Naive thymus-derived CD8-positive, alpha-beta T cell (primary cell): ENCODE measurements around the gene DGKG. TPM values are rescaled to one million over a fixed set of nuclear protein-coding genes. Genes with fewer than 3 reads are reported as not detected.
A peak's percentile ranks its signal among the peaks of the same experiment; 100 is the strongest.

Experiments
- ATAC-seq, 2 donors: fragments of 150-1000 bp; cut with Tn5 transposase in 1 of 2; sonication (Bioruptor Pico), chemical (Tn5 transposase) in 1 of 2; 1 replicate in 1 of 2; 2 replicates in 1 of 2; pipeline ENCODE4 v1.10.0; 2021; ENCODE audit warnings: mild to moderate bottlenecking in 2 of 2, moderate library complexity in 2 of 2
- POLR2A ChIA-PET: fragments of 350-600 bp; sonication (Branson Sonifier 250); formaldehyde crosslinking; loops from one replicate; lab custom pipeline; 2021; ENCODE audit warnings: antibody characterized with exemption; lab: Charles Lee
- DNase-seq, 10 donors: peaks; one replicate each; pipeline versions ENCODE4 v3.0.0 to v3.0.0-alpha.2; 2020 to 2022
- H3K27ac Mint-ChIP-seq, 10 donors: one replicate each; pipeline ENCODE4 v1.8.0; 2020 to 2022; ENCODE audit warnings: mild to moderate bottlenecking in 10 of 10, mixed read lengths in 10 of 10, moderate library complexity in 4 of 10, inconsistent platforms in 1 of 10
- H3K27me3 Mint-ChIP-seq, 5 donors: one replicate each; pipeline ENCODE4 v1.8.0; 2021 to 2022; ENCODE audit warnings: mixed read lengths in 5 of 5
- H3K36me3 Mint-ChIP-seq, 3 donors: one replicate each; pipeline ENCODE4 v1.8.0; 2020 to 2022; ENCODE audit warnings: mixed read lengths in 3 of 3, mild to moderate bottlenecking in 2 of 3, inconsistent platforms in 1 of 3
- H3K4me1 Mint-ChIP-seq, 4 donors: one replicate each; pipeline ENCODE4 v1.8.0; 2021 to 2022; ENCODE audit warnings: mixed read lengths in 4 of 4
- H3K4me3 Mint-ChIP-seq, 10 donors: one replicate each; pipeline ENCODE4 v1.8.0; 2020 to 2022; ENCODE audit warnings: mild to moderate bottlenecking in 10 of 10, mixed read lengths in 10 of 10, moderate library complexity in 6 of 10, inconsistent platforms in 1 of 10
- H3K9me3 Mint-ChIP-seq, 9 donors: one replicate each; pipeline ENCODE4 v1.8.0; 2020 to 2022; ENCODE audit warnings: mixed read lengths in 9 of 9, mild to moderate bottlenecking in 3 of 9, inconsistent platforms in 1 of 9, moderate library complexity in 1 of 9
- polyA plus RNA-seq, 3 donors: library from polyadenylated mRNA; unstranded; fragments of 300-500 nt; fragmentation: Illumina TruSeq; gene quantifications; one replicate each; pipeline ENCODE4 v1.2.3, GENCODE V29; 2021
- total RNA-seq, 8 experiments: library from RNA in 2 of 8; stranded (reverse) in 2 of 8; gene quantifications; one replicate each; pipeline ENCODE4 v1.2.3 and lab custom pipeline; 2021 to 2026

DGKG gene
- total and polyA plus RNA-seq, 5 experiments from 2014 or later = 0.11 to 1.5 TPM; not detected in 3

GRCh38 chr3:186382217-186382885 lies 20.3 kb upstream of the DGKG start:
- DNase-seq = no peak
- Mint-ChIP-seq H3K27me3 (peaks cover 2 to 12% (median 6%) of the 10 kb centered on the region in 5 donors), H3K36me3 (peaks cover 0 to 4% (median 0%) of the 10 kb centered on the region in 3 donors), H3K27ac (no peak overlapping the region), H3K9me3 (peaks cover 0 to 12% (median 3%) of the 10 kb centered on the region in 9 donors), H3K4me3 (no peak overlapping the region), H3K4me1 (no peaks in the 10 kb centered on the region)
- POLR2A ChIA-PET = no interaction called here
- no peak for ATAC-seq

GRCh38 chr3:186381424-186382216 lies 19.6 kb upstream of the DGKG start:
- peaks cover 0 to 4% (median 0%) of the 10 kb centered on the region in 3 donors for H3K36me3 Mint-ChIP-seq
- H3K9me3 Mint-ChIP-seq = peaks cover 0 to 12% (median 3%) of the 10 kb centered on the region in 9 donors
- H3K4me3 Mint-ChIP-seq = no peak overlapping the region
- POLR2A ChIA-PET = no interaction called here
- ATAC-seq (no peak), DNase-seq (no peak)
- no peak overlapping the region for H3K27ac Mint-ChIP-seq
- no peaks in the 10 kb centered on the region for H3K4me1 Mint-ChIP-seq
- H3K27me3 Mint-ChIP-seq = peaks cover 4 to 12% (median 6%) of the 10 kb centered on the region in 5 donors

GRCh38 chr3:186380622-186381380 lies 18.8 kb upstream of the DGKG start:
- Mint-ChIP-seq H3K9me3 (peaks cover 0 to 12% (median 3%) of the 10 kb centered on the region in 9 donors), H3K36me3 (peaks cover 0 to 4% (median 0%) of the 10 kb centered on the region in 3 donors), H3K4me3 (no peak overlapping the region), H3K27me3 (peaks cover 4 to 20% (median 9%) of the 10 kb centered on the region in 5 donors), H3K27ac (no peak overlapping the region), H3K4me1 (no peaks in the 10 kb centered on the region)
- no peak for DNase-seq
- ATAC-seq = no peak
- POLR2A ChIA-PET = no interaction called here

- Mint-ChIP-seq H3K4me3 (no peak overlapping the region), H3K4me1 (peaks cover 0 to 3% (median 0%) of the 10 kb centered on the region in 4 donors), H3K9me3 (peaks cover 0 to 12% (median 3%) of the 10 kb centered on the region in 9 donors), H3K27me3 (peaks cover 13 to 42% (median 20%) of the 10 kb centered on the region in 5 donors), H3K27ac (no peak overlapping the region), H3K36me3 (peaks cover 0 to 4% (median 0%) of the 10 kb centered on the region in 3 donors)
- ATAC-seq (no peak), DNase-seq (no peak)
- POLR2A ChIA-PET = no interaction called here
Measured at GRCh38 chr3:186375443-186375842, 13.4 kb upstream of the DGKG start.

- Mint-ChIP-seq H3K27me3 (peaks cover 13 to 42% (median 21%) of the 10 kb centered on the region in 5 donors), H3K36me3 (peaks cover 0 to 4% (median 0%) of the 10 kb centered on the region in 3 donors), H3K4me1 (peaks cover 0 to 3% (median 0%) of the 10 kb centered on the region in 4 donors), H3K4me3 (no peak overlapping the region), H3K9me3 (peaks cover 0 to 12% (median 3%) of the 10 kb centered on the region in 9 donors), H3K27ac (no peak overlapping the region)
- no peak for ATAC-seq
- POLR2A ChIA-PET = no interaction called here
- DNase-seq = no peak
Measured at GRCh38 chr3:186374376-186374775, 12.3 kb upstream of the DGKG start.

- Mint-ChIP-seq H3K27me3 (peaks cover 4 to 20% (median 10%) of the 10 kb centered on the region in 5 donors), H3K9me3 (no peaks in the 10 kb centered on the region), H3K27ac (no peak overlapping the region), H3K4me3 (no peak overlapping the region), H3K4me1 (peaks cover 0 to 2% (median 0%) of the 10 kb centered on the region in 4 donors), H3K36me3 (no peaks in the 10 kb centered on the region)
- no peak for DNase-seq
- POLR2A ChIA-PET = no interaction called here
- no peak for ATAC-seq
Measured at GRCh38 chr3:186369217-186369616, 7.2 kb upstream of the DGKG start.

GRCh38 chr3:186368717-186369116 lies 6.7 kb upstream of the DGKG start:
- POLR2A ChIA-PET = no interaction called here
- no peak for ATAC-seq
- no peak overlapping the region for H3K27ac Mint-ChIP-seq

GRCh38 chr3:186368176-186368575 lies 6.1 kb upstream of the DGKG start:
- no peaks in the 10 kb centered on the region for H3K9me3 Mint-ChIP-seq
- H3K27ac Mint-ChIP-seq = no peak overlapping the region
- no peaks in the 10 kb centered on the region for H3K36me3 Mint-ChIP-seq
- ATAC-seq = no peak
- POLR2A ChIA-PET = no interaction called here
- DNase-seq = no peak
- peaks cover 14 to 24% (median 16%) of the 10 kb centered on the region in 5 donors for H3K27me3 Mint-ChIP-seq
- H3K4me1 Mint-ChIP-seq = peaks cover 0 to 4% (median 1%) of the 10 kb centered on the region in 4 donors
- H3K4me3 Mint-ChIP-seq = no peak overlapping the region

More at GRCh38 chr3:186368717-186369116, 6.7 kb upstream of the DGKG start:
- Mint-ChIP-seq H3K4me1 (peaks cover 0 to 2% (median 0%) of the 10 kb centered on the region in 4 donors), H3K36me3 (no peaks in the 10 kb centered on the region), H3K9me3 (no peaks in the 10 kb centered on the region), H3K27me3 (peaks cover 8 to 22% (median 14%) of the 10 kb centered on the region in 5 donors), H3K4me3 (no peak overlapping the region)
- no peak for DNase-seq

GRCh38 chr3:186367631-186368030 lies 5.6 kb upstream of the DGKG start:
- POLR2A ChIA-PET = no interaction called here
- no peak for ATAC-seq
- H3K9me3 Mint-ChIP-seq = no peaks in the 10 kb centered on the region
- H3K27ac Mint-ChIP-seq = no peak overlapping the region
- no peak for DNase-seq
- H3K4me3 Mint-ChIP-seq = no peak overlapping the region
- peaks cover 0 to 6% (median 1%) of the 10 kb centered on the region in 4 donors for H3K4me1 Mint-ChIP-seq
- H3K36me3 Mint-ChIP-seq = no peaks in the 10 kb centered on the region
- H3K27me3 Mint-ChIP-seq = peaks cover 16 to 28% (median 21%) of the 10 kb centered on the region in 5 donors

GRCh38 chr3:186366206-186366605 lies 4.2 kb upstream of the DGKG start:
- H3K27ac Mint-ChIP-seq = no peak overlapping the region
- DNase-seq (no peak), ATAC-seq (no peak)
- POLR2A ChIA-PET = no interaction called here
- H3K27me3 Mint-ChIP-seq = peaks cover 16 to 36% (median 30%) of the 10 kb centered on the region in 5 donors
- peaks cover 4 to 12% (median 6%) of the 10 kb centered on the region in 4 donors for H3K4me1 Mint-ChIP-seq
- H3K36me3 Mint-ChIP-seq = no peaks in the 10 kb centered on the region
- H3K9me3 Mint-ChIP-seq = no peaks in the 10 kb centered on the region
- H3K4me3 Mint-ChIP-seq = no peak overlapping the region

GRCh38 chr3:186365202-186365974 lies 3.4 kb upstream of the DGKG start:
- ATAC-seq (no peak), DNase-seq (no peak)
- H3K27me3 Mint-ChIP-seq = peaks cover 19 to 45% (median 38%) of the 10 kb centered on the region in 5 donors
- H3K4me1 Mint-ChIP-seq = peaks cover 4 to 18% (median 10%) of the 10 kb centered on the region in 4 donors
- POLR2A ChIA-PET = no interaction called here
- H3K36me3 Mint-ChIP-seq = no peaks in the 10 kb centered on the region
- H3K4me3 Mint-ChIP-seq = no peak overlapping the region
- no peaks in the 10 kb centered on the region for H3K9me3 Mint-ChIP-seq
- H3K27ac Mint-ChIP-seq = no peak overlapping the region

- H3K36me3 Mint-ChIP-seq = no peaks in the 10 kb centered on the region
- DNase-seq (no peak), ATAC-seq (no peak)
- peak overlapping the region in 2 of 10 donors; percentile 37 to 56 for H3K4me3 Mint-ChIP-seq
- peaks cover 28 to 57% (median 44%) of the 10 kb centered on the region in 5 donors for H3K27me3 Mint-ChIP-seq
- H3K4me1 Mint-ChIP-seq = peaks cover 4 to 19% (median 10%) of the 10 kb centered on the region in 4 donors
- no peak overlapping the region for H3K27ac Mint-ChIP-seq
- POLR2A ChIA-PET = no interaction called here
- no peaks in the 10 kb centered on the region for H3K9me3 Mint-ChIP-seq
Measured at GRCh38 chr3:186362988-186363387, 954 bp upstream of the DGKG start.
